GM15510 (cell line): Measurements from ENCODE around the gene MTSS2.

Experiments
- POLR2A ChIP-seq: IDR thresholded peaks from 3 replicates; pipeline ENCODE4 v1.6.1; 2011; ENCODE audit warnings: borderline replicate concordance; ENCODE audit not compliant: insufficient read length; ENCODE audit errors: extremely low read depth

The MTSS2 gene

DNA sequence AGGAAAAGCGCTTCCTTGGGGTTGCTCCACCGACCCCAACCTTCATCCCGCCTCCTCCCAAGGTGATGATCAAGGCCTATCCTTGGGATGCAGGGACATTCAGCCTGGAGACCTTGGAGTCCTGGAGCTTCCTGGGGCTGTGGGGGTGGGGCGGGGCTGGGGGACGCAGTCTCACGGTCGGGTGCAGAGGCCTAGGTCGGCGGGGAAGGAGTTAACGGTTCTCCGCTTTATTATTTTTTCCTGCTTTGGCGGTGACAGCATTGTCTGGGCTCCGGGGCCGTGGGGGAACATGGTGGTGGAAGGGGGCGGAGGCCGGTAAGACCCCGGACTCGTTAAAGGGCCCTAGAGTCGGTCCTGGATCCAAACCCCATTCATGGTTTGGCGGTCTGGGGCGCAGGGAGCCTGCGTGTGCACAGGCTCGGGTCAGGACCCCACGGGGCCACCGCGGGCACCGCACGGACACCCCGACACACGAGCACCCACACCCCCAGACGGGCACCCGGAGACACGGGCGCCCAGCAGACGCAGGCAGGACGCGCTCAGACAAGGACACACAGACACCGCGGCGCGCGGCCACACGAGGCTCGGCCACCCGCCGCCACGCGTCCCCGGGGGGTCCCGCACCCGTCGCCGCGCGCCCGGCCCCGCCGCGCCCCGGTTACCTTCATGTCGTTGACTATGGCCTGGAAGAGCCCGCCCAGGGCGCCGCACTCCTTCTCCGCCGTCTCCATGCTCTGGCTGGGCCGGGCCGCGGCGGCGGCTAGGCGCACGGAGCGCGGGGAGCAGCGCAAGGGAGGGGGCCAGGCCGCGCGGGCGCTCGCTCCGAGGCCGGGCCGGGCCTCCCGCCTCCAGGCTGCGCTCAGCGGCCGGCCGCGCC lies 554 bp downstream of the MTSS2 start:
- no peak for TF ChIP-seq POLR2A

DNA sequence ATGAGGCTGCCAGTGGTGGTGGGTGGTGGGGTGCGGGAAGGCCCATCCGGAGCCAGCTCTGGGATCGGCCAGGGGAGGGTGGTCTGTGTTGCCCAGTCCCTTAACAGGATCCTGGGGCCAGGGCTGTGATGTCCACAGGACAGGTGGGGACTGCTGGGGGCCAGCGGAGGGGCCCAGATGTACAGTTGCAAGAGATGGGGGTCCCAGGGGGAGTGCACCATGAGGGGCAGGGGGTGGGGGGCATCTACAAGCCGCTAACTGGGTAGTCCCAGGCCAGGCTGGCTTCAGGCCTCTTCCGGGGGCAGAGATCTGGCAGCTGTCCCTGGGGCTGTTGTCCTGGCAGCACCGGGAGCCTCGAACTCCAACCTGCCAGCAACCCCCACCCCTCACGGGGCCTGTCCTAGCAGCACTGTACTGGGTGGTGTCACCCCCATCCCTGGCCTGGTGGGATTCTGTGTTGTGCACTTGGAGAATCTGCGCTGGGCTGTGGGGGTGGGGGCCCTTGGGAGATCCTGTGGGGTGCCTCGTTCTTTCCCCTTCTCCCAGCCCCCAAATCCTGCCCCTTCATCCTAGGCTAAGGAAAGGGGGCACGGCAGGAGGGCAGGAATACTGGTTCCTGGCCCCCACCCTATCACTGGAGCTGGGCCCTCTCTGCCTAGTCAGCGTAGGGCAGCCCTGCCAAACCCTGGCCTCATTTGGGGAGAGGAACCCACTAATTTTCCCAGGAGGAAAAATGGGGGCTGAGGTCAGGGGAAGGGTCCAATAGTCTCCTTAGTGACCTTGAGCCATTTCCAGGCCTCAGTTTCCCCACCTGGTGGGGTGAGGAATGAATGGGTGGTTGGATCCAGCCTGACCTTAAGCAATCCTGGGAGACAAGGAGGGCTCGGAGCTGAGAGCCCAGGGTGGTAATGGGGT lies 1.4 kb downstream of the MTSS2 start:
- no peak for TF ChIP-seq POLR2A

DNA sequence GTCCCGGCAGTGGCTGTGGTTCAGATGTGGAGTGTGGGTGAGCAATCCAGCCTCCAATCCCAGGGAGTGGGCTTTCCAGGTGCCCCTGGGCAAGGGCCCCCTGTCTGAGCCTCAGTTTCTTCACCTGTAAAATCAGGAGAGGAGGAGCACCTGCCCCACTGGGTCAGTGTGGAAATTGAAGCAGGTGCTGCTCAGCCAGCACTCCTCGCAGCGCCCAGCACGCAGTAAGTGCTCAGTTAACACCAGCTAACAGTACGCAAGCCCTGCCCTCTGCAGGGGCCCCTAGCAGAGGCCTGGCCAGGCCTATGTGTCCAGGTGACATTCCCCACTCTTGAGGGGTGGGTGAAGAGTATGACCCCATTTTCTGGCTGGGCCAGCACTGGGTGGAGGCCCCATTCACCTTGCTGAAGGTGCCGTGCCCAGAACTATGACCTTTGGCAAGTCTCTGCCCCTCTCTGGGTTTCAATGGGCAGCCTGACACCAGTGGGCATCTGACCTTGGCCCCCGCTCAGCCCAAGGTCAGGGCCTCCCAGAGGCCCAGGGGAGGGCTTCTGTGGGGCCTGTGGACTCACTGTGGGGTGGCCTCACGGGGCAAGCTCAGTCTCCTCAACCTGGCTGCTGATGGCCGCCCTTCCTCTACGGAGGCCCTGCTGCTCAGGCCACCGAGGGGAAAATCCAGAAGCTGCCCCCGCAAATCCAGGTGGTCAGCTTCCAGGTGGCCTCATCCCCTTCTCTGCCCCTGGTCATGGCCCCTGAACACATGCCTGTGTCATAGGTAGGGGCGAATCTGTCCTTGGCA lies 2.5 kb downstream of the MTSS2 start:
- TF ChIP-seq POLR2A: no peak

DNA sequence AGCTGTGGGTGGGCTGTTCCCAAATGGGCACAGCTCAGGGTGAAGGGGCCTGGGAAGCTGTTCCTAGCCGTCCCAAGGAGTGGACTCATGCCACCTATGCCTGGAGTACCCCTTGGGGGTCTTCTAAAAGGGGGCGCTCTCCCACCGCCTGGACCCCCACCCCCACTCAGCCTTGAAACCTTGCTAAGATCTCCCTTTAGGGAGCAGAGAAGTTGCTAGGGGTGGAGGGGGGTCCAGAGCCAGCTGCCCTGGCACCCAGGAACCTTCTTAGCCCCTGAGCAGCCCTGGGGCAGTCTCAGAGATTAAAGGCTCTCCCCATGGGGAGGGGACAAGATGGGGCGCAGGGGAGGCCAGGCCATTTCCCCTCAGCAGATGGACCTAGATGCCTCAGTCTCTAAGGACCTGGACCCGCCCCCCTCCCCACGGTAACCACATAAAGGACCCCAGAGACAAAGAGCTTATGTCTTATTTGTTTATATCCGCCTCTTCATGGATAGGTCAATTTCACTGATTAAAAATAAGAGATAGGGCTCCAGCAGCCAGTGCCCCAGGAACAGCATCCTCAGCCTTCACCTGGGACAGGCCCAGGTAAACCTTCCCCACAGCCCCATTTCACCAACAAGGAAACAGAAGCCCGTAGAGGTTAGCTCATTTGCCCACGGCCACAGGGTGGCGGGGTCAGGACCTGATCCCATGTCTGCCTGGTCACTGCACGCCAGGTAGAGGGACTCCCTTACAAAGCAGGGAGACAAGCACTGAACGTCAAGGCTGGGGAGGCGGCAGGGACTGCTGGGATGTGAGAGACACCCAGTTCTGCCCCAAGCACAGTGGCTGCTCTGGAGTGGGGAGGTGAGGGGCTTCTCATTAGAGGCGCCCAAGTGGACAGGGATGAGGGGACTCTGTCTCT lies 3.4 kb downstream of the MTSS2 start:
- TF ChIP-seq POLR2A: no peak

DNA sequence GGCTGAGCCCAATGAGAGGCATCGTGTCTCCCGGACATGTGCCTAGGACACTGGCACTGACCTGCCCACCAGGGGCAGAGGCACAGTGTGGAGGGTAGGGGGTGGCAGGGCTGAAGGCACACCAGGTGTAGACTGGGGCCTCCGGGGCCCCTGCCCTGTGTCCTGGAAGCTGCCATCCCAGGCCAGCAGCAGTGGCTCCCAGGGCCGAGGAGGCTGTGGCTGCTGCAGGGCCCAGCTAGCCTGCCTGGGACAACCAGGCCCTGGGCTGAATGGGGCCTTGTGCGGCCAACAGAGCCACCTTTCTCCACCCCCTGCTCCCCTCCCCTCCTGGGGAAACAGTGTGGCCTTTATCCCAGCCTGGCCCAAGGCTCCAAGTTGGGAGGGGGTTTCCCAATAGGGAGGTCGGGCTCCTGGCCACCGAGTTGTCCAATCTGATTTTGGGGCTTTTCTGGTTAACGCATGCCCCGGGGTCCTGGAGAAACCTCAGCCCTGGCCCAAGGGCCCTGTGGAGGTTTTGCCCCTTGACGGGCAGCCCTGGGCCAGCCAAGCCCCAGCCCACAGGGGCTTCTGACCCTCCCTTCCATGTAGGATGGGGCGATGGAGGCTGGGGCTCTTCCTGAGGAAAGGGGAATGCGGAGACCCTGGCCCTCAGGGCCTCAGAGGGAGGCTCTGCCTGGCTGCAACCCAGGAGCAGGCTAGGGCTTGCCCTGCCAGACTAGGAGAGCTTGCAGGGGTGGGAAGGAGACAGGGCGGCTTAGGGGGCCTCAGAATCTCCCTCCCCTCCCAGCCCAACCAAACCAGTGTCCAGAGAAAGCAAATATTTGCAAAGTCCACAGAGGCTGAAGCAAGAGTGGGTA lies 4.2 kb downstream of the MTSS2 start:
- no peak for TF ChIP-seq POLR2A

DNA sequence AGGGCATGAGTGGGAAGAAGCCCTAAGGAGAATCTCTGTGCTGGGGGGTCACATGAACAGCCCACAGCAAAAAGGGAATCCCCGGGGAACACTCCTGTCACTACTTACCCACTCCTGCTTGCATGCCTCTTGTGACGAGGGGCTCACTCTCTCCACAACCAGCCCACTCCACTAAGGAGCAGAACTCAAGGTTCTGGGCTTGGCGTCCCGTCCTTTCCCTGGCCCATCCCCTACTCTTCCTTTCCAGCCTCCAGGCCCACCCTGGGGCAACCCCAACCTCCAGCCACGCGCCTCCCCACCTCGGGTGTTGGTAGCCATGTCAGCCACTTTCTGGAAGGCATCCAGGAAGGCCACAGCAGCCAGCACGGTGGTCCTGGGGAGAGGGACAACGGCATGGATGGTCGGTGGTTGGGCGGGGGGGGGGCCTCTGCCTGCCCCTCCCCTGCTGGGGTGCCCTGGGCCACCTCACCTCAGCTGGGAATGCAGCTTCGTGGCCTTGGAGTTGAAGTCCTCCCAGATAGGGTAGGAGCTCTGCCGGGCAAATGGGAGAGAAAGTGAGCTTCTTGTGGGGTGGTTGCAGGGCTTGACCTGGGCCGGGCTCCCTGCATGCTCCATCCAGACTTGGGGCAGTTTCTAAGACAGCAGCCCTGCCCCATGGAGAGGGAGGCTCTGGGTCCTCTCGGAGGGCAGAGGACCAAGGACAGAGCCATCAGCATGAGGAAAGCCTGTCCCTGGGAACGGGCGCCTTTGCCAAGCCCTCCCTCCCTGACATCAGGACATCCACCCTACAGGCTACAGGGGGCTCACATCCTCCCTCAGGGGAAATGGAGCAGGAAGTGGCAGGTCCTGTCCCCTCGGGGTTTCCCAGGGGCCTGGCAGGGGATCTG lies 5.1 kb downstream of the MTSS2 start:
- no peak for TF ChIP-seq POLR2A

DNA sequence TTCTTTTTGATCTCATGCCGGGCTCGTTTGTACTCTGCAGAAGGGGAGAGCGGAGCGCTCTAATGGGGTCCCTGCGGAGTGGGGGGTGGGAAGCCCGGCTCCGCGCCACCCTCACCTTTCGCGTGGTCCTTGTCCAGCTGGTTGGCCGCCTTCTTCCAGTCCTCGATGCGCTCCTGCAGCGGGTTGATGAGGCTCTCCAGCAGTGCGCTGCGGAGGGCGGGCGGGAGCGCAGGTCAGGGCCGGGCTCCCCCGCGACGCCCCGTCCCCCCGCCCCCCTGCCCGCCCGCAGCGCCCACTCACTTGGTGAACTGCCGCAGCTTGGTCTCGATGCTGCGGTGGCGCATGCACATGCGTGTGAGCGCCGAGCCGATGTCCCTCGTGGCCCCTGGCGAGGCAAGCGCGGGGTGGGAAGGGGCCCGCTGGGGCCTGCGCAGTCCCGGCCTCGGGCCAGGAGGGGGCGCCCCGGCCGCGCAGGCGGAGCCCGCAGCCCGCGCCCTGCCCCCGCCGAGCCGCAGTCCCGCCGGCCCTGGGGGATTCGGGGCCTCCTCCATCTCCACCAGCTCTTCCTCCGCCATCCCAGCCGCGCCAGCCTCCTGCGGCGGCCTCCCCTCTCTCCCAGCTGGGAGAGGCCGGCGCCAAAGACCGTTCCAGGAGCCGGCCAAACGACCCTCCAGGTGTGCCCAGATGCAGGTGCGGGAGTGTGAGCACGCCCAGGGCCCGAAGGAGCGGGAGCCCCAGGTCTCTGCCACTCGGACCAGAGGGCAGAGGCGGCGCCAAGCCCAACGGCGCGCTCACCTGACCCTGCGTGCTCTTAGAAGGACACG lies 6.0 kb downstream of the MTSS2 start:
- no peak for TF ChIP-seq POLR2A

DNA sequence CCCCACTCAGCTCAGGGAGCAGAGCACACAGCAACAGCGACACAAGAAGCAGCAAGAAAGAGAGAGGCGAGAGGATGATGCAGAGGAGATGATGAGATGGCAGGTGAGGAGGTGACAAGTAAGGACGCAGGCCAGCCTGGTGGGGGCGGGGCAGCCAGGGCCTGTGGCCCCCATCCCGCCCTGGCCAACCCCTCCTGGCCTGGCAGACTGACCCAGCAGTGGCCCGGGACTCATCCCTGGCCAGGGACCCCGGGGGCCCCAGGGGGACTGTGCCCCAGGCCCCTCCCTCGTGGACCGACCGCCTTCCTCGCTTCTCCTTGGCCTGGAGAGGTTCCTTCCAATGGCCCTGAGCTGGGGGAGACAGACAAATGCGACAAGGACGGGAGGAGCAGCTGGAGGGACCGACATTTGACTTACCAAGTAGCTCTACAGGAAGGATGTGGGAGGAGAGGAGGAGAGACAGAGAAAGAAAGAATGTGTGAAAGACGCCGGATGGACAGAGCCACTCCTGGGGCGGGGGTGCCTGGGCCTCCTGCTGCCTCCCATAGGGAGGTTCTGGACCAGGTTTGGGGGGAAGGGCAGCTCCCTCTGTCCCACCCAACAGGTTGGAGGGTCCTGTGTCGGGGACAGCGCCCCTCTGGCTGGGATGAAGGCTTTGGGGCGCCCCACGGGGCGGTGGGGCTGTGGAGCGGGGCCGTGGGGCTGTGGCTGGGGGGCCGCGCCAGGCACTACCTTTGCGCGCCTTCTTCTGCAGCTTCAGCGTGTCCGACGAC lies 6.8 kb downstream of the MTSS2 start:
- no peak for TF ChIP-seq POLR2A

DNA sequence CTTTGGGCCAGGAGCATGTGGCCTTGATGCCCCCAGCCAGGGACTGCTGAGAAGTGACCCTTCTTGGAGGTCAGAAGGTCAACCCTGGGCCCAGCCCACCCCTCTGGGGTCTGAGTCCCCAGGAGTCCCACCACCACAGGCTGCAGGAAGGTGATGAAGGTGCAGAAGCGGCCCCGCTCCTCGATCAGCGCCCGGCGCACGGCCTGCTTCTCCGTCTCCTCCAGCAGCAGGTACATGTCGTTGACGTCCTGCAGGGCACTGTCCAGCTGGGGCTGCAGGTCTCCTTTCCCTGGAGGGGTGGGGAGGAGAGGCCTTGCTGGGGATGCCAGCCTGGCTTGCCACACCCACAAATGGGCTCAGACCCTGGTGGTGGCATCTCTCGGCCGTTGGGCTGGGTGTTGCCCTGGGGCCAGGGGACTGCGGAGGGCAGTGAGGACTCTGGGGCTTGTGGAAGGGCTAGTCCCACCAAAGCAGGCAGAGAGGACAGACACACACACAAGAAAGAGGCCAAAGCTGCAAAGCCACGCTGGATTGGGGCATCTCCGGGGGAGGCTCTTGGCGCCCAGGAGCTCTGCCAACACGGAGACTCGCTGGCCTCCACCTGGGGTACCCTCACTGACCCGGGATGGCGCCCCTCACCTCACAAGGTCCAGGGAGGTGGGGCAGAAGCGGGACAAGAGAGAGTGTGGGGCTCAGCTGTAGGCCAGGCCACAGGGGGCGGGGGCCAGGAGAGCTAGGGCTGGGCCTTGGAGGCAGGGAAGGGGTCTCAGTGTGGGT lies 7.5 kb downstream of the MTSS2 start:
- TF ChIP-seq POLR2A: no peak

DNA sequence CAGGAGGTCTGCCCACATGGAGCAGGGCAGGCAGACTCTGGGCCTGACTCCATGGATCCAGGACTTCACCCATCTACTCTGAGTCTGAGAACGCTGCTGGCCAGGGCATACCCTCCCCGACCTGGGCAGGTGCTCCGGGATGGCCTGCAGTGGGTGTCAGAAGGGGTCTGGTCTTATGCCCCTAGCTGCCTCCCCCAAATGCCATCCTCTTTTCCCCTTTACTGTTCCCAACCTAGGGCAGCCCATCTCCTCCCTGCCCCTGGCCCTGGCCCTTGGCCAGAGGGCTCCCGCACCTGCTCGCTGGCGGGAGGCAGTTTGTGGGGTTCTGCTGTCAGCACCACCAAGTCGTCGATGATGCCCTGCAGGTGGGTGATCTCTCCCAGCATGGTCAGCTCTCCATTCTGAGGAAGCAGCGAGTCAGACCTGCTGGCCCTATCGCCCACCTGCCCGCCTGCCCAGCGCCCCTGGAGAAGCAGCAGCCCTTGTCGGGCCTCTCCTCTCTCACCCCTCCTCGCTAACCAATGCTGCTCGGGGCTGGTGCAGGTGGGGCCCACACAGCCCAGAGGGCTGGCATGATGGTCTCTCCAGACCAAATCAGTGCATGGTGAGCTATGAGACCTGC lies 8.2 kb downstream of the MTSS2 start:
- no peak for TF ChIP-seq POLR2A
